ENCODE results near the gene AGAP5. TPM values are rescaled to one million over a fixed set of nuclear protein-coding genes. Genes with fewer than 3 reads are reported as not detected.

Gene AGAP5
- total and polyA plus RNA-seq, 9 of the 15 experiments (the other 6 are each of a cell fraction or from before 2014, with no cell fraction given) = 0.32 to 7.5 (median 5.3) TPM

DNA sequence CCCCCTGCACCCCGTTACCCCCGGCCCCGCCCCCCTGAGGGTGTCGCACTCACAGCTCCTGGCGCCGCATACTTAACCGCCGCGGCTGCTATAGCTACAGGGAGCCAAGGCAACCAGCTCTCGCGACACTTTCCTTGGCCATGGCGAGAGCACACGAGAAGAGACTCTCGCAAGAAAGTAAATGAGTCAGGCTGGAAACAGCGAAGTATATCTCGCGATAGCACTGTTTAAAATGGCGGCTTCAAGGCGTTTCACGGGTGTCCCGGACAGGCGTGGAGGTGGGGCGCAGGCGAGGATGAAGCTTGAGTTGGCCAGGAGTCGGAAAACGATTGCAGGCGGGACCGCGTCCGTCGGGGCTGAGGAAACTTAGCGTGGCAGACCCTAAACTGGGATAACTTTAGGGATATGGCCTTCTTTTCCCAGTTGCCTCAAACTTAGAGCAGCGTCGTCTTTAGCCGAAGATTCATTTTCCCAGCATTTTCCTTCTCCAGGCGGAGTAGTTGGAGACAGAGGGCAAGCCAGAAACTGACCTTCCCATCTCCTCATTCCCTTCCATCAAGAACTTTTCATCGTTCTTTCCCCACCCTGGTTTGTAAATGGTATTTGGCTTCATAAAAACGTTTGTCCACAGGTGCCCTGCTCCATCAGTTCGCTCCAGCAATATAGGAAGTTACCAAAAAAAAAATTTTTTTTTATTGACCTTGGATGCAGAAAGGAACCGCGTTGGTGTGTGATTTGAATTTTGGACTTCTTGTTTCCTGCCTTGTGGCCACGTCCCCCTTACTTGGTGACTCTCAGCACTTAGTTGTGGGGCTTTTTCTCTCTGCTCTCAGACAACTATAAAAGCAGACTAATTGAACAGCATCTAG lies 71.8 kb downstream of the AGAP5 start (continued):
- TF ChIP-seq SNRNP70 (optimal IDR thresholded peaks at IDR 0.05; ENCODE audit: low read depth, low read length) = no peak
- 0 out of 2 replicates have a peak, but pooled peaks have one; percentile 14 for TF ChIP-seq ELF4 (CRISPR knock-in tag; IDR thresholded peaks at IDR 0.05)
- TF ChIP-seq, protein P1, sequence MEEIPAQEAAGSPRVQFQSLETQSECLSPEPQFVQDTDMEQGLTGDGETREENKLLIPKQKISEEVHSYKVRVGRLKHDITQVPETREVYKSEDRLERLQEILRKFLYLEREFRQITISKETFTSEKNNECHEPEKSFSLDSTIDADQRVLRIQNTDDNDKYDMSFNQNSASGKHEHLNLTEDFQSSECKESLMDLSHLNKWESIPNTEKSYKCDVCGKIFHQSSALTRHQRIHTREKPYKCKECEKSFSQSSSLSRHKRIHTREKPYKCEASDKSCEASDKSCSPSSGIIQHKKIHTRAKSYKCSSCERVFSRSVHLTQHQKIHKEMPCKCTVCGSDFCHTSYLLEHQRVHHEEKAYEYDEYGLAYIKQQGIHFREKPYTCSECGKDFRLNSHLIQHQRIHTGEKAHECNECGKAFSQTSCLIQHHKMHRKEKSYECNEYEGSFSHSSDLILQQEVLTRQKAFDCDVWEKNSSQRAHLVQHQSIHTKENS (CRISPR knock-in tag; IDR thresholded peaks at IDR 0.05) = no peak
- peak; percentile 68 to 72 for TF ChIP-seq MAZ (CRISPR knock-in tag; conservative IDR thresholded peaks at IDR 0.05 in 1 of 2, IDR thresholded peaks at IDR 0.05 in 1 of 2)
- no peak for TF ChIP-seq SP2 (IDR thresholded peaks at IDR 0.05; ENCODE audit: extremely low read depth, low read depth, low read length, poor library complexity, severe bottlenecking)
- TF ChIP-seq MED1 (CRISPR knock-in tag; IDR thresholded peaks at IDR 0.05; ENCODE audit: borderline replicate concordance) = no peak
- no peak; the same call in 1 of the 2 replicates for TF ChIP-seq CREB1 (IDR thresholded peaks at IDR 0.05)
- TF ChIP-seq CREB1 (CRISPR knock-in tag; IDR thresholded peaks at IDR 0.05) = no peak
- no peak for TF ChIP-seq TAF15 (IDR thresholded peaks at IDR 0.05; ENCODE audit: low read depth, low read length)
- TF ChIP-seq RAD51 (IDR thresholded peaks at IDR 0.05; ENCODE audit: borderline replicate concordance, low read depth) = no peak
- no peak for TF ChIP-seq MAFK (IDR thresholded peaks at IDR 0.05; ENCODE audit: low read length)
- no peak for TF ChIP-seq JUNB (CRISPR knock-in tag; conservative IDR thresholded peaks at IDR 0.05)
- peak; percentile 97 for TF ChIP-seq PHF8 (IDR thresholded peaks at IDR 0.05; ENCODE audit: borderline replicate concordance, low read length)
- no peak; the same call in 1 of the 2 replicates for TF ChIP-seq POLR2AphosphoS2 (IDR thresholded peaks at IDR 0.05; ENCODE audit: low read length)
- no peak for TF ChIP-seq ZFP1 (CRISPR knock-in tag; IDR thresholded peaks at IDR 0.05)
- TF ChIP-seq ARID2 (IDR thresholded peaks at IDR 0.05) = no peak
- TF ChIP-seq ZNF431 (CRISPR knock-in tag; IDR thresholded peaks at IDR 0.05) = no peak
- TF ChIP-seq TAL1 (IDR thresholded peaks at IDR 0.05) = no peak
- no peak for TF ChIP-seq EWSR1 (IDR thresholded peaks at IDR 0.05; ENCODE audit: borderline replicate concordance, low read depth, partially characterized antibody)
- no peak for TF ChIP-seq PTTG1 (tag; IDR thresholded peaks at IDR 0.05; ENCODE audit: low read depth)
- TF ChIP-seq ZNF551 (CRISPR knock-in tag; IDR thresholded peaks at IDR 0.05) = no peak
- no peak for TF ChIP-seq ZNF512 (tag; IDR thresholded peaks at IDR 0.05)
- peak; percentile 65 for TF ChIP-seq TEAD4 (IDR thresholded peaks at IDR 0.05; ENCODE audit: low read length)
- no peak for TF ChIP-seq TEAD4 (CRISPR knock-in tag; IDR thresholded peaks at IDR 0.05; ENCODE audit: borderline replicate concordance)
- TF ChIP-seq ZNF146 (CRISPR knock-in tag; IDR thresholded peaks at IDR 0.05; ENCODE audit: unreplicated experiment) = no peak
- TF ChIP-seq ZNF175 (CRISPR knock-in tag; IDR thresholded peaks at IDR 0.05; ENCODE audit: low read depth) = no peak
- TF ChIP-seq RBM34 (IDR thresholded peaks at IDR 0.05; ENCODE audit: borderline replicate concordance, insufficient read depth, low read length) = no peak
- TF ChIP-seq HNRNPK (IDR thresholded peaks at IDR 0.05; ENCODE audit: low read depth, low read length, poor library complexity, severe bottlenecking) = no peak
